Muscle layer of colon (tissue), 2 donors: Measurements from ENCODE around the gene DMGDH.
A peak's percentile ranks its signal among the peaks of the same experiment; 100 is the strongest.

Experiments used
- H3K27ac ChIP-seq: one replicate; pipeline ENCODE4 v1.7.0; 2013; ENCODE audit warnings: low read depth, mild to moderate bottlenecking, low read length, moderate library complexity
- H3K27me3 ChIP-seq, 2 donors: one replicate each; pipeline ENCODE4 v1.7.0; 2013; ENCODE audit warnings: low read length in 2 of 2, mild to moderate bottlenecking in 2 of 2; ENCODE audit not compliant: insufficient read depth in 2 of 2, control insufficient read depth in 1 of 2
- H3K36me3 ChIP-seq: one replicate; pipeline ENCODE4 v1.7.0; 2013; ENCODE audit warnings: mild to moderate bottlenecking, low read length; ENCODE audit not compliant: insufficient read depth
- H3K4me1 ChIP-seq: one replicate; pipeline ENCODE4 v1.7.0; 2013; ENCODE audit warnings: mild to moderate bottlenecking, low read length; ENCODE audit not compliant: insufficient read depth
- H3K4me3 ChIP-seq, 2 donors: one replicate each; pipeline ENCODE4 v1.7.0; 2013; ENCODE audit warnings: low read length in 2 of 2, low read depth in 1 of 2, mild to moderate bottlenecking in 1 of 2, moderate library complexity in 1 of 2
- H3K9ac ChIP-seq: one replicate; pipeline ENCODE4 v1.7.0; 2013; ENCODE audit warnings: low read length
- H3K9me3 ChIP-seq: one replicate; pipeline ENCODE4 v1.7.0; 2013; ENCODE audit warnings: mild to moderate bottlenecking, low read length
- donor health status: abdominal sarcoma.
- donor health status: Adenocarcinoma of cecum.

DMGDH gene

GRCh38 chr5:79007872-79008271, 61.6 kb downstream of the DMGDH start:
- Histone ChIP-seq H3K9me3 (no peaks in the 10 kb centered on the region), H3K27ac (no peak overlapping the region), H3K4me1 (no peaks in the 10 kb centered on the region), H3K27me3 (no peaks in the 10 kb centered on the region), H3K9ac (no peak overlapping the region), H3K4me3 (no peak overlapping the region), H3K36me3 (no peaks in the 10 kb centered on the region)

GRCh38 chr5:79005936-79006631, 63.4 kb downstream of the DMGDH start:
- no peaks in the 10 kb centered on the region for H3K27me3 ChIP-seq
- no peaks in the 10 kb centered on the region for H3K9me3 ChIP-seq
- no peak overlapping the region for H3K9ac ChIP-seq
- H3K4me3 ChIP-seq = no peak overlapping the region
- H3K36me3 ChIP-seq = no peaks in the 10 kb centered on the region
- H3K27ac ChIP-seq = no peak overlapping the region
- H3K4me1 ChIP-seq = no peaks in the 10 kb centered on the region

DNA sequence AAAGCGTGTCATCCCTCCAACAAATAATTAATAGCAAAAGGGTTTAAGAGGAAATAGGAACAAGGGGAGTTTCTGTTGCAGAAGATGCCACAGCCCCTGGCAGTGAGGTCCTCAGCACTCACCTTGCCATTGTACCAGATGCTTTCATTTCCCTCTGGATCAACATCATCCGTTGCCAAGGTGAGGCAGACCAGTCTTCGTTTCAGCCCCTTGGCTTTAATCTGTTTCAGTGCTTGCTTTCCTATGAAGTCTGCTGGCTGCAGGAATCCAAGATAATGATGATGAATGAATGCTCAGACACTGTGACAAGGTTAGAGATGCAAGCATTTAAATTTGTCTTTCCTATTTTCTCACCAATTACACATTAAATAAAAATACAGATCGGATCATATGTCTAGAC, 64.3 kb downstream of the DMGDH start:
- H3K27me3 ChIP-seq = no peaks in the 10 kb centered on the region
- no peaks in the 10 kb centered on the region for H3K4me1 ChIP-seq
- H3K9me3 ChIP-seq = no peaks in the 10 kb centered on the region
- H3K4me3 ChIP-seq = no peak overlapping the region
- H3K9ac ChIP-seq = no peak overlapping the region
- H3K36me3 ChIP-seq = no peaks in the 10 kb centered on the region
- no peak overlapping the region for H3K27ac ChIP-seq

DNA sequence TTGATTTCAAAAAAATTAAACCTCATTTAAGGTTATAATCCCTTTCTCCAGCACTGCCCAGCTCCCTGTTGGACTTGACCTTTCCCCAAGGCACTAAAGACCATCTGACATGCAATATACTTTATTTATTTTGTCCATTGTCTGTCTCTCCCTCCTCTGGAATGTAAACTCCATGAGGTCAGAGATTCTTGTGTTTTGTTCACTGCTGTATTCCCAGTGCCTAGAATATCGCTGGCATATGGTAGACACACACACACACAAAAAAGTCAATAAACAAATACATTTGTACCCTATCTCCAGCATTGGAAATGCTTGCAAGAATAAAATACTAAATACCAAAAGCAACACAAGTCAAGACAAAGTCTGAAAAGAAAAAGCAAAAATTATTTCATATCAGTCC, 67.1 kb downstream of the DMGDH start:
- Histone ChIP-seq H3K4me1 (no peaks in the 10 kb centered on the region), H3K27ac (no peak overlapping the region), H3K36me3 (no peaks in the 10 kb centered on the region)

DNA sequence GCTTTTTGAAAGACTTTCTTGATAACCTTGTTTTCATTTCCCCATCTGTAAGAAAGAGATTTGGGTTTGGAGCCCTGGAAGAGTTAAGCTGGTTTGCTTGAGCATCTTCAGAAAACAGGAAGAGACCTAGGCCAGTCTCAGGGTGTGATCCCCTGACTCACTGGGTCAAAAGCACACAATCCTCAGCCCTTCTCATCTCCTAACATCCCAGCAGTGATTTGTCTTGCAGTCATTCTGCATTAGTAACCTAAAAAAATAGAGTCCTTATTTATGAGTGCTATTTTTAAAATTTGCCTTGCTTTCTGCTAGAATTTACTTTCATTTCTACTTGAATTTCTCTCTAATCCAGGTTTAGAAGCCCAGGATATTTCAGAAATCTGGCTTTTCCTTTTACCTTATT, 68.0 kb downstream of the DMGDH start:
- no peaks in the 10 kb centered on the region for H3K36me3 ChIP-seq
- H3K27me3 ChIP-seq = no peaks in the 10 kb centered on the region
- no peak overlapping the region for H3K9ac ChIP-seq
- H3K9me3 ChIP-seq = no peaks in the 10 kb centered on the region
- H3K4me3 ChIP-seq = no peak overlapping the region
- no peak overlapping the region for H3K27ac ChIP-seq
- H3K4me1 ChIP-seq = no peaks in the 10 kb centered on the region

More for the DNA sequence above, 67.1 kb downstream of the DMGDH start:
- no peaks in the 10 kb centered on the region for H3K9me3 ChIP-seq
- no peak overlapping the region for H3K4me3 ChIP-seq
- H3K9ac ChIP-seq = no peak overlapping the region
- H3K27me3 ChIP-seq = no peaks in the 10 kb centered on the region

GRCh38 chr5:78997090-78997489, 72.4 kb downstream of the DMGDH start:
- no peaks in the 10 kb centered on the region for H3K4me1 ChIP-seq
- no peak overlapping the region for H3K4me3 ChIP-seq
- no peaks in the 10 kb centered on the region for H3K27me3 ChIP-seq
- H3K27ac ChIP-seq = no peak overlapping the region
- H3K36me3 ChIP-seq = no peaks in the 10 kb centered on the region
- no peaks in the 10 kb centered on the region for H3K9me3 ChIP-seq
- no peak overlapping the region for H3K9ac ChIP-seq

DNA sequence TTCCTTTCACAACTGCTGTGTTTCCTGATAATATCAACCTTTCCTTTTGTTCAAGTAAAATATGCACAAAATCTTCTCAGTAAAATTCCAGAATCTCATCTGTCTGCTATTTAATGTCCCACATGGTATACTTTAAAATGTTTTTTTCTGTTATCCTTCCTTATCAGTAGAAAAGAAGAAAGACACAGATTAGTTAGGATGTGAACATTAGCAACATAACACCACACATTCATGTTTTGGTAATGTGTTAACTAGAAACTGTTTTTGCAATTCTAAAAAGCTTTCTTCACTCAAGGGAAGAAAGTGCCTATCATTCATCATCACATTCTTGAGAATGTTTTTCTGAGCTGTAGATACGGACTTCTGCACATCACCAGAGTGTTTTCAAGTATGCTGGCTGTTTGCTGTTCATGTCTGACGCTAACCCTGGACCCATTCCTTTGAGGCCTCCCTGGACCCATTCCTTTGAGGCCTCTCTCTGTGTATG, 73.9 kb downstream of the DMGDH start:
- Histone ChIP-seq H3K4me3 (no peak overlapping the region), H3K27ac (no peak overlapping the region), H3K9me3 (no peaks in the 10 kb centered on the region), H3K36me3 (no peaks in the 10 kb centered on the region), H3K4me1 (no peaks in the 10 kb centered on the region), H3K9ac (no peak overlapping the region), H3K27me3 (no peaks in the 10 kb centered on the region)

DNA sequence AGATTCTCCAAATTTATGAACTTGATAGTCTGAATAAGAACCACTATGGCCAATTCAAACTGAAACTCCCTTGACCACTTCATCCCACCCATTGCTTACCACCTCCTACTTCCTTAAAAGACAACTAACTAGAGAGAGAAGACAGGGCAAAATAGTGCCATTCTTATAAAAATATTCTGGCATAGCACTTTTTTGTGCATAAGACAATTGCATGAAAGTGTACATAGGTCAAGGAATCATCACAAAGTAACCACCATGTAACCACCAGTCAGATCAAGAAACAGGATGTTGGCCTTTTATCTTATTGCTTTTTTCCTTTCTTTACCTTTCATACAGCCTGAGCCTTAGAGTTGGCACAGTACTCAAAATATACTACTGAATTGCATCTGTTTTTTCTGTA, 76.3 kb downstream of the DMGDH start:
- no peaks in the 10 kb centered on the region for H3K9me3 ChIP-seq
- no peaks in the 10 kb centered on the region for H3K4me1 ChIP-seq
- H3K27me3 ChIP-seq = no peaks in the 10 kb centered on the region
- no peaks in the 10 kb centered on the region for H3K36me3 ChIP-seq
- no peak overlapping the region for H3K4me3 ChIP-seq
- H3K27ac ChIP-seq = no peak overlapping the region
- no peak overlapping the region for H3K9ac ChIP-seq

GRCh38 chr5:78992146-78992545, 77.3 kb downstream of the DMGDH start:
- H3K36me3 ChIP-seq = no peaks in the 10 kb centered on the region
- no peaks in the 10 kb centered on the region for H3K27me3 ChIP-seq
- no peaks in the 10 kb centered on the region for H3K4me1 ChIP-seq
- no peak overlapping the region for H3K9ac ChIP-seq
- H3K27ac ChIP-seq = no peak overlapping the region
- no peaks in the 10 kb centered on the region for H3K9me3 ChIP-seq
- H3K4me3 ChIP-seq = no peak overlapping the region

GRCh38 chr5:78989080-78989479, 80.4 kb downstream of the DMGDH start:
- H3K9ac ChIP-seq = no peak overlapping the region
- no peaks in the 10 kb centered on the region for H3K9me3 ChIP-seq
- no peaks in the 10 kb centered on the region for H3K27me3 ChIP-seq
- H3K4me3 ChIP-seq = no peak overlapping the region
- no peaks in the 10 kb centered on the region for H3K36me3 ChIP-seq
- H3K4me1 ChIP-seq = peaks cover 5% of the 10 kb centered on the region
- H3K27ac ChIP-seq = no peak overlapping the region

DNA sequence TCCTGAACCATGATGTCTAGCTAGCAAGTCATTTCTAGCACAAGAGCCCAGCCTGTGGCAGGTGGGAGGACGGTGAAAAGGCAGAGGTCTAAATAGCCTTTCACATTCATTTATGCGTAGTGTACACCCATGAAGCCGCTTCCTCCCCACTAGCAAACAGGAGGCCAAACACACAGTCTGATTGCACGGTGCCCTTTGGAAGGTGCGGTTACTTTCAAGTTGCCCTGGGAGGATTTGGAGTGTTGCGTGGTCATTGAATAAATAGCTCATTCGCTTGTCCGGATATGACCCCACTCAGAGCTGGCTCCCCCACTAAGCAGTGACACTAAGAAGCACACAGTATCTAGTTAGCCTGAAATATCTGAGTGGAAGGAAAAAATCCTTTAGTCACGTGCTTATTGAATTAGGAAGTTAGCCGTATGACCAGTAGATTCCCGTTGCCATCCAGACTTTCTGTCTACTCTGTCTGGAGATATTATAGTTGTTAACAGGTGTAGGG, 83.7 kb downstream of the DMGDH start:
- peak overlapping the region; percentile 54 to 73 for H3K4me3 ChIP-seq
- H3K9me3 ChIP-seq = no peaks in the 10 kb centered on the region
- peak overlapping the region; percentile 76 for H3K9ac ChIP-seq
- no peaks in the 10 kb centered on the region for H3K36me3 ChIP-seq
- H3K27ac ChIP-seq = peak overlapping the region; percentile 89
- H3K4me1 ChIP-seq = peaks cover 20% of the 10 kb centered on the region
- no peaks in the 10 kb centered on the region for H3K27me3 ChIP-seq

DNA sequence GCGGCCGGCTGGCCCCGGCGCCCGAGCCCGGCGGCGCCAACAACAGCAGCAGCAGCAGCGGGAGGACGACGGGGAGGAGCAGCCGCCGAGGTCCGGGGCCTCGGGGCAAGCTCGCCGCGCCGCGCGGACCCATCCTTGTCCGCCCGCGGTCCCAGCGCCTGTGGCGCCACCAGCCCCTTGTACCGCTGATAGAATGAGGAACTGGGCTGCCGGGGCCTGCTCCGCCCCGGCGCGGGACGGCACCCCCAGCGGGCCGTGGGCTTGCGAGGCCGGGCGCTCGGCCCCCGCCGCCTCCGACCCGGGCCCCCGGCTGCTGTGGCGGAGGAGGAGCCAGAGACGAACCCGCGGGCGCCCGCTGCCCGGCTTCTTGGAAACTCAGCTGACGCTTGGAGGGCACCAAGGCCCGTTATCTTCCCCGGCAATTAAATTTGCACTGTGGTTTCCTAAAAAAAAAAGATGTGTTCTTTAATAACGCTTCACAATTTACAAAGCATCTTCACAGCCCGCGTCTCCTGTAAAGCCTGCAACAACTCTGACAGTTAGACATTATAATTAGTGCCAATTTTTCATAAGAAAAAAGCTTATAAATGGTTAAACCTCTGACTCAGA, 84.3 kb downstream of the DMGDH start, which contains the start of gene ARSB:
TSS of gene ARSB (minus strand) at position 195 of the 609 bp plus-strand sequence. CDS start at position 133, 62 bp downstream.
- no peaks in the 10 kb centered on the region for H3K9me3 ChIP-seq
- H3K9ac ChIP-seq = peak within 1 kb of the TSS; percentile 76
- peak within 1 kb of the TSS; percentile 89 for H3K27ac ChIP-seq
- peak within 1 kb of the TSS; percentile 54 to 73 for H3K4me3 ChIP-seq
- H3K27me3 ChIP-seq = no peaks in the 10 kb centered on the region
- H3K36me3 ChIP-seq = no peaks in the 10 kb centered on the region
- peaks cover 20% of the 10 kb centered on the region for H3K4me1 ChIP-seq
